Measurements from ENCODE around the gene MYO10. TPM values are rescaled to one million over a fixed set of nuclear protein-coding genes. Genes with fewer than 3 reads are reported as not detected.

Gene MYO10
- total and polyA plus RNA-seq, 2 experiments from 2014 or later, result 119 to 276 TPM

DNA sequence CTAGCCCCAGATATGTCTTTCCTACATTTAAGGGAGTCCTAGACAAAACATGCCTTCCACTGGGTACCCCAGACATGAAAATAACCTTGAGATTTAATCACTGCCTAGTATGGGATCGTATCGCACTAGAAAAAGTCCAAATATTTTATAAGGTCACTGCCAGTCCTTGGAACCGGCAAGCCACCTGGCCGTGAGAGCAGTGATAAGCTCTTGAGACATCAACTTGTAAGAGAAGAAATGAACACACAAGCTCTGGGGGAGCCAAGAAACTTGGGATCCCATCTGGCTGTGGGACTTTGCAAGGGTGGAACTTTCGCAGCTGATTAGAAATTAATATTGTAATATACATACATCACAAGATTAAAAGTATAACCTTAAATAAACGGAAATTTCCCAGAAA, 21.5 kb downstream of the MYO10 start (continued):
- TF ChIP-seq, protein P1, sequence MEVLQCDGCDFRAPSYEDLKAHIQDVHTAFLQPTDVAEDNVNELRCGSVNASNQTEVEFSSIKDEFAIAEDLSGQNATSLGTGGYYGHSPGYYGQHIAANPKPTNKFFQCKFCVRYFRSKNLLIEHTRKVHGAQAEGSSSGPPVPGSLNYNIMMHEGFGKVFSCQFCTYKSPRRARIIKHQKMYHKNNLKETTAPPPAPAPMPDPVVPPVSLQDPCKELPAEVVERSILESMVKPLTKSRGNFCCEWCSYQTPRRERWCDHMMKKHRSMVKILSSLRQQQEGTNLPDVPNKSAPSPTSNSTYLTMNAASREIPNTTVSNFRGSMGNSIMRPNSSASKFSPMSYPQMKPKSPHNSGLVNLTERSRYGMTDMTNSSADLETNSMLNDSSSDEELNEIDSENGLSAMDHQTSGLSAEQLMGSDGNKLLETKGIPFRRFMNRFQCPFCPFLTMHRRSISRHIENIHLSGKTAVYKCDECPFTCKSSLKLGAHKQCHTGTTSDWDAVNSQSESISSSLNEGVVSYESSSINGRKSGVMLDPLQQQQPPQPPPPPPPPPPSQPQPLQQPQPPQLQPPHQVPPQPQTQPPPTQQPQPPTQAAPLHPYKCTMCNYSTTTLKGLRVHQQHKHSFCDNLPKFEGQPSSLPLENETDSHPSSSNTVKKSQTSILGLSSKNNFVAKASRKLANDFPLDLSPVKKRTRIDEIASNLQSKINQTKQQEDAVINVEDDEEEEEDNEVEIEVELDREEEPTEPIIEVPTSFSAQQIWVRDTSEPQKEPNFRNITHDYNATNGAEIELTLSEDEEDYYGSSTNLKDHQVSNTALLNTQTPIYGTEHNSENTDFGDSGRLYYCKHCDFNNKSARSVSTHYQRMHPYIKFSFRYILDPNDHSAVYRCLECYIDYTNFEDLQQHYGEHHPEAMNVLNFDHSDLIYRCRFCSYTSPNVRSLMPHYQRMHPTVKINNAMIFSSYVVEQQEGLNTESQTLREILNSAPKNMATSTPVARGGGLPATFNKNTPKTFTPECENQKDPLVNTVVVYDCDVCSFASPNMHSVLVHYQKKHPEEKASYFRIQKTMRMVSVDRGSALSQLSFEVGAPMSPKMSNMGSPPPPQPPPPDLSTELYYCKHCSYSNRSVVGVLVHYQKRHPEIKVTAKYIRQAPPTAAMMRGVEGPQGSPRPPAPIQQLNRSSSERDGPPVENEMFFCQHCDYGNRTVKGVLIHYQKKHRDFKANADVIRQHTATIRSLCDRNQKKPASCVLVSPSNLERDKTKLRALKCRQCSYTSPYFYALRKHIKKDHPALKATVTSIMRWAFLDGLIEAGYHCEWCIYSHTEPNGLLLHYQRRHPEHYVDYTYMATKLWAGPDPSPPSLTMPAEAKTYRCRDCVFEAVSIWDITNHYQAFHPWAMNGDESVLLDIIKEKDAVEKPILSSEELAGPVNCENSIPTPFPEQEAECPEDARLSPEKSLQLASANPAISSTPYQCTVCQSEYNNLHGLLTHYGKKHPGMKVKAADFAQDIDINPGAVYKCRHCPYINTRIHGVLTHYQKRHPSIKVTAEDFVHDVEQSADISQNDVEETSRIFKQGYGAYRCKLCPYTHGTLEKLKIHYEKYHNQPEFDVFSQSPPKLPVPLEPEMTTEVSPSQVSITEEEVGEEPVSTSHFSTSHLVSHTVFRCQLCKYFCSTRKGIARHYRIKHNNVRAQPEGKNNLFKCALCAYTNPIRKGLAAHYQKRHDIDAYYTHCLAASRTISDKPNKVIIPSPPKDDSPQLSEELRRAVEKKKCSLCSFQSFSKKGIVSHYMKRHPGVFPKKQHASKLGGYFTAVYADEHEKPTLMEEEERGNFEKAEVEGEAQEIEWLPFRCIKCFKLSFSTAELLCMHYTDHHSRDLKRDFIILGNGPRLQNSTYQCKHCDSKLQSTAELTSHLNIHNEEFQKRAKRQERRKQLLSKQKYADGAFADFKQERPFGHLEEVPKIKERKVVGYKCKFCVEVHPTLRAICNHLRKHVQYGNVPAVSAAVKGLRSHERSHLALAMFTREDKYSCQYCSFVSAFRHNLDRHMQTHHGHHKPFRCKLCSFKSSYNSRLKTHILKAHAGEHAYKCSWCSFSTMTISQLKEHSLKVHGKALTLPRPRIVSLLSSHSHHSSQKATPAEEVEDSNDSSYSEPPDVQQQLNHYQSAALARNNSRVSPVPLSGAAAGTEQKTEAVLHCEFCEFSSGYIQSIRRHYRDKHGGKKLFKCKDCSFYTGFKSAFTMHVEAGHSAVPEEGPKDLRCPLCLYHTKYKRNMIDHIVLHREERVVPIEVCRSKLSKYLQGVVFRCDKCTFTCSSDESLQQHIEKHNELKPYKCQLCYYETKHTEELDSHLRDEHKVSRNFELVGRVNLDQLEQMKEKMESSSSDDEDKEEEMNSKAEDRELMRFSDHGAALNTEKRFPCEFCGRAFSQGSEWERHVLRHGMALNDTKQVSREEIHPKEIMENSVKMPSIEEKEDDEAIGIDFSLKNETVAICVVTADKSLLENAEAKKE (CRISPR knock-in tag; IDR thresholded peaks at IDR 0.05), result no peak

DNA sequence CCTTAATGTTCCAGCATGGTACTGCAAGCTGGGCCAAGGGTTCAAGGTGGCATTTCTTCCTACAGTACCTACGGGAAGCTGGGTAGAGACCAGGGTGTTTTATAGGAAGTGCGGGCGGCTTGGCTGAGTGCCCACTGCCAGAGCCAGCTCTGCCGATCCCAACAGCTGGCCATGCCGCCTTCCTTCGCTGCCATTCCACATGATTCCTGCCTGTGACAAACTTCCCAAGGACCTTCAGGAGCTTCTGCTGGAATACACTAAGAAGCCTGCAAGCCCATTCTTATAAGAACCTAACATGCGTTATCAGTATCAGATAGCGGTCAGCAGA, 22.0 kb downstream of the MYO10 start:
- Mint-ChIP-seq H3K27me3 (ENCODE audit: insufficient read depth, low read depth, poor library complexity) (peaks cover 6% of the 10 kb centered on the region), H3K4me3 (no peak overlapping the region), H3K4me1 (peaks cover 19% of the 10 kb centered on the region; the same call in 2 of the 3 replicates), H3K9me3 (peaks cover 7% of the 10 kb centered on the region; the same call in 2 of the 3 replicates), H3K27ac (no peak overlapping the region), H3K36me3 (ENCODE audit: low read depth) (peaks cover 16% of the 10 kb centered on the region)
- Histone ChIP-seq H3K4me1 (ENCODE audit: insufficient read depth) (no peaks in the 10 kb centered on the region; the same call in 1 of the 2 replicates), H4K20me1 (replicated peaks; ENCODE audit: insufficient read depth) (peaks cover 14% of the 10 kb centered on the region), H3K9me2 (ENCODE audit: insufficient read depth) (no peaks in the 10 kb centered on the region), H3K4me2 (no peak overlapping the region), H3K27me3 (ENCODE audit: insufficient read depth) (no peaks in the 10 kb centered on the region), H3K79me2 (replicated peaks; ENCODE audit: insufficient read depth) (peaks cover 97% of the 10 kb centered on the region), H3K27ac (ENCODE audit: low read depth) (no peak overlapping the region), H3F3A (replicated peaks; ENCODE audit: low read depth) (no peaks in the 10 kb centered on the region), H2AFZ (no peak overlapping the region), H3K4me3 (no peak overlapping the region), H3K36me3 (ENCODE audit: insufficient read depth) (no peaks in the 10 kb centered on the region)
- ATAC-seq (no peak), DNase-seq (ENCODE audit: low spot score) (no peak)
- TF ChIP-seq, protein P2, sequence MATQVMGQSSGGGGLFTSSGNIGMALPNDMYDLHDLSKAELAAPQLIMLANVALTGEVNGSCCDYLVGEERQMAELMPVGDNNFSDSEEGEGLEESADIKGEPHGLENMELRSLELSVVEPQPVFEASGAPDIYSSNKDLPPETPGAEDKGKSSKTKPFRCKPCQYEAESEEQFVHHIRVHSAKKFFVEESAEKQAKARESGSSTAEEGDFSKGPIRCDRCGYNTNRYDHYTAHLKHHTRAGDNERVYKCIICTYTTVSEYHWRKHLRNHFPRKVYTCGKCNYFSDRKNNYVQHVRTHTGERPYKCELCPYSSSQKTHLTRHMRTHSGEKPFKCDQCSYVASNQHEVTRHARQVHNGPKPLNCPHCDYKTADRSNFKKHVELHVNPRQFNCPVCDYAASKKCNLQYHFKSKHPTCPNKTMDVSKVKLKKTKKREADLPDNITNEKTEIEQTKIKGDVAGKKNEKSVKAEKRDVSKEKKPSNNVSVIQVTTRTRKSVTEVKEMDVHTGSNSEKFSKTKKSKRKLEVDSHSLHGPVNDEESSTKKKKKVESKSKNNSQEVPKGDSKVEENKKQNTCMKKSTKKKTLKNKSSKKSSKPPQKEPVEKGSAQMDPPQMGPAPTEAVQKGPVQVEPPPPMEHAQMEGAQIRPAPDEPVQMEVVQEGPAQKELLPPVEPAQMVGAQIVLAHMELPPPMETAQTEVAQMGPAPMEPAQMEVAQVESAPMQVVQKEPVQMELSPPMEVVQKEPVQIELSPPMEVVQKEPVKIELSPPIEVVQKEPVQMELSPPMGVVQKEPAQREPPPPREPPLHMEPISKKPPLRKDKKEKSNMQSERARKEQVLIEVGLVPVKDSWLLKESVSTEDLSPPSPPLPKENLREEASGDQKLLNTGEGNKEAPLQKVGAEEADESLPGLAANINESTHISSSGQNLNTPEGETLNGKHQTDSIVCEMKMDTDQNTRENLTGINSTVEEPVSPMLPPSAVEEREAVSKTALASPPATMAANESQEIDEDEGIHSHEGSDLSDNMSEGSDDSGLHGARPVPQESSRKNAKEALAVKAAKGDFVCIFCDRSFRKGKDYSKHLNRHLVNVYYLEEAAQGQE (IDR thresholded peaks at IDR 0.05; ENCODE audit: unreplicated experiment), result no peak
- no peak for TF ChIP-seq POLR2AphosphoS5 (IDR thresholded peaks at IDR 0.05; ENCODE audit: low read depth)
- no peak for TF ChIP-seq NANOG (IDR thresholded peaks at IDR 0.05; ENCODE audit: borderline replicate concordance)
- TF ChIP-seq JUNB (IDR thresholded peaks at IDR 0.05; ENCODE audit: unreplicated experiment), result no peak
- TF ChIP-seq ZNF331 (CRISPR knock-in tag; IDR thresholded peaks at IDR 0.05; ENCODE audit: low read depth), result no peak
- TF ChIP-seq, protein P1 (CRISPR knock-in tag; IDR thresholded peaks at IDR 0.05), result no peak
- TF ChIP-seq CREB1 (CRISPR knock-in tag; IDR thresholded peaks at IDR 0.05; ENCODE audit: low read depth), result no peak

Measured in GM23338 (cell line).